ENCODE data around the gene RALGAPA2.

Gene RALGAPA2

GRCh38 chr20:20712474-20713243, at the start of gene RALGAPA2:
RALGAPA2 (minus strand) TSS chr20:20712644; CDS start chr20:20712480, 164 bp downstream.
- peak; percentile 97 for DNase-seq

GRCh38 chr20:20761301-20761700, 48.9 kb upstream of the RALGAPA2 start:
- DNase-seq: no peak

GRCh38 chr20:20759132-20759531, 46.7 kb upstream of the RALGAPA2 start:
- DNase-seq: no peak

GRCh38 chr20:20755674-20756319, 43.4 kb upstream of the RALGAPA2 start:
- DNase-seq: no peak

DNA sequence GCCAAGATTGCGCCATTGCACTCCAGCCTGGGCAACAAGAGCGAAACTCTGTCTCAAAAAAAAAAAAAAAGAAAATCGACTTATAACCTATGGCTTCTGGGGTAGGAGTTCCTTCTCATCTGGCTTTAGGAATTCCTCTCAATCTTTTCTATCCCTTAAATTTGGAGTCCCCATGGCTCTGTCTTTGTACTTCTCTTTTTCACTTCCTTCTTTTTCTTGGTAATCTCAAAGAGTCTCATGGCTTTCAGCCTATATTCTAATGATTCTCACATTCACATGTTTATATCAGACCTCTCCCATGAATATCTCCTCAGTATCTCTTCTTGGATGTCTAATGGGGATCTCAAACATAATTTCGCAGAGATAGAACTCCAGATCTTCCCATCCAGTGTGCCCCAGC, 42.8 kb upstream of the RALGAPA2 start:
- no peak for DNase-seq

GRCh38 chr20:20754714-20755113, 42.3 kb upstream of the RALGAPA2 start:
- DNase-seq: no peak

DNA sequence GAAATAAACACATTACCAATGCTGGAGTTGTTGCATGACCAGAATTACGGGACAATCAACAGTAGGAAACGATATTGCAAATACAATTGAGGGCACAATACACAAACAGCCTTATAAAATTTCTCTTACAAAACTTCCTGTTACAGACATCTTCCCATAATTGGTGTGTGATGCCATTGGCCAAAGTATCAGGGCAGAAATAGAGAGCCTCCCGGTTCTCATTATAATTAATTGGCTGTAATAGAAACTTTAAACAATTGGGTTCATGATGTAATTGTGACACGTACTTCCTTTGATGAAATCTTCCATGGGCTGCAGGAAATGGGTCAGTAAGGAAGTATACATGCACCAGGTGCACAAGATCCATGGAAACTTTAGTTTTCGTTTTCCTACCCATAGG, 40.3 kb upstream of the RALGAPA2 start:
- DNase-seq: no peak

GRCh38 chr20:20747298-20747697, 34.9 kb upstream of the RALGAPA2 start:
- no peak for DNase-seq

DNA sequence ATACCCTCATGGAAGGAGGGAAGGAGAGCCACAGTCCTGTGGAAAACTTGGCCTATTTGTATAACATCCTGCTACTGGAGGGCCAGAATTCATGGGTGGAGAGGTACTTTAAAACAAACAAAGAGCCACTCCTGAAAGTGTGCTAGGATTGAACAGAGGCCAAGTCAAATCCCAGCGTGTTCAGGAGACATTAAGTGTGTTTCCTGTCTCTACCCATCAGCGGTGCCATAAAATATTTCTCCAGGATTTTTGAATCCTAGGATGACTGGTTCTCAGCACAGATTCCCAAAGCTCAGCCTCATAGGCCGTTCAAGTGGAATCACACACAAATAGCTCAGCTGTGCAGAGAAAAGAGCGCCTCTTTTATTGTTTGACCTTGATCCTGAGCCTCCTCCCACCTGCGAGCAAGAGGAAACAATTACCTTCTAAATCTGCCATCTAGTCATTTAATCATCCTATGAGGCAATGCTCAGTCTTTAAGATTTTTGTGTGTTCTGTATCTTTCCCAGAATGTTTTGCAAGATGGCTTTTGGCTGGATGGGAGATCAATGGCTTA, 31.8 kb upstream of the RALGAPA2 start:
- DNase-seq: no peak

DNA sequence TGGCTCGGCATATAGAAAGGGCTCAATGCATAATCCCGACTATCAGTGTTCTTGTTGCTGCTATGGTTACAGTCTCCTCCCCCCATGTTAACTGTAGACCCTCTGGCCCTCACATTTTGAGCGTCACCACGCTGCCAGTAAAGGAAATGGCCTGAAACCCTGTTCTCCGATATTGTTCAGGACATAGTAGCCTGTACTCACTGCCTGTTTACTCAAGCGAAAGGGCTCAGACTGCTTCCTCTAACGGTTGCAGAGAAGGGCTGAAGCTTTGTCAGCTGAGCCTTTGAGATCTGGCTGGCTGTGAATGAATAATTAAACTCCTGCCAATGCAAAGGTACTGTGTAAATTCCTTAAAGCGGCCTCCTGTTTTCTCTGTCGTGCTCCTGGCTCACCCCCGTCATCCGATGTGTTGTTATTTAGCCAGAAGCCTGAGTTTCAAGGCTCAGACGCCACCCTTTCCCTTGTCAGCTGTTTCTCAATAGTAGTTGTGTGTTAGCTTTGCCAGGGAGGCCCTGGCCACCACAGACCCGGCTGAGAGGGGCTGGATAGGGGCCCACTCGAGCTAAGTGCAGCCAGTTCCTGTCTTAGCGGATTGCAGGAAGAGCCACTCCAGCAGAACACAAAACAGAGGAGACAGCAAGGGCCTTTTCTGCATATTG, 31.2 kb upstream of the RALGAPA2 start:
- no peak for DNase-seq

- DNase-seq: no peak
These were observed 28.9 kb upstream of the RALGAPA2 start for GRCh38 chr20:20741087-20742045.

- DNase-seq: no peak
These were observed 28.1 kb upstream of the RALGAPA2 start for GRCh38 chr20:20740541-20740940.

GRCh38 chr20:20737158-20737557, 24.7 kb upstream of the RALGAPA2 start:
- peak; percentile 29 for DNase-seq

DNA sequence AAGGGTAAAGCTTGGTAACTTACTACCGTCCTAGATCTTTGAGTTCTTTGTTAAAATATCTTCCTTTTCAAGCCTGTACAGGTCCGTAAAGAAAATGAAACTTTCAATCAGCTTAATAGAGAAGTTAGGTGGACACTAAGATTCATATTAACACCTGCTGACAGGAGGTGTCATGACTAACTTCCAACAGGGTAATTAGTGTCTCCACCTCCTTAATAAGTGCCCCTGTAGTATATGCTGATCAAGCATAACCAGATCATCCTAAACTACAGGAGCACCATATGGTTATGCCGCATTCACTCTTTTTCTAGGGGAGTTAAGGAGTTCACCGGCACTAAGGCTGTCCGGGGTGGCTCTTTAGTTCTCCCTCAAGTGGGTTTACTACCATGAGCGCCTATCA, 23.9 kb upstream of the RALGAPA2 start:
- peak; percentile 84 for DNase-seq

- DNase-seq: no peak
These were observed 22.1 kb upstream of the RALGAPA2 start for GRCh38 chr20:20734475-20734948.

DNA sequence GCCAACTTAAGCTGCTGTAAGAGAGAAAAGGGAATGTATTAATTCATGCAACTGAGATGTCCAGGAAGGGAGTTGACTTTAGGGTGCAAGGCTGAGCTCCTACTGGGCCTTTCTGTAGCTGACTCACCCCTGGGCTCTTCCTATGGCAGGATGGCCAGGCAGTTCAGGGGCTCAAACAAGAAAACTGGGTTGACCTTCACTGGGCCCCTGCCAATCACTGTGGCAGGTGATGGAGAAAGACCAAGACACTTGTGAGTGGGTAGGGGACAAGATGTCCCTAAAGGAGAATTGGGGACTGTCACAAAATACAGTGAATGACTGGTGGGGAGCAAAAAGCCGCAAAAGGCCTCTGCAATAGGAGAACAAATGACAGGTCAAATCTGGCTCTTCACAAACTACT, 21.5 kb upstream of the RALGAPA2 start:
- DNase-seq: no peak

DNA sequence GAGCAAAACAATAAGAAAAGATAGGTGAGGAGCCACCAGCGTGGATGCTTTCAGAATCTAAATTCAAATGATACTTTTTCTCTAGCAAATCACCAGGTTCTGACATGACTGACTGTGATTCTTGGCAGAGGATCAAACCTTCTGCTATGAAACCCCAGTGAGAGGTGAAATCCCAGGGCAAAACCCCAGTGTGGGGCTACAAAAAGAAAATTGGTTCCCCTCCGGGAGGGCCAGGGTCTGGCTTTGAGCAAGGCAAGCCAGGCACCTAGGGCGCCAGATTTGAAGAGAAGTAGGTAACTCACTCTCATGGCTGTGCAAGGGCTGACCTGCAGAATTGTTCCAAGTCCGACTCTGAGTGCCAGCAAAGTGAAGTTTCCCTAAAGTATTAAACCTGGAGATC, 20.2 kb upstream of the RALGAPA2 start:
- DNase-seq: no peak

DNA sequence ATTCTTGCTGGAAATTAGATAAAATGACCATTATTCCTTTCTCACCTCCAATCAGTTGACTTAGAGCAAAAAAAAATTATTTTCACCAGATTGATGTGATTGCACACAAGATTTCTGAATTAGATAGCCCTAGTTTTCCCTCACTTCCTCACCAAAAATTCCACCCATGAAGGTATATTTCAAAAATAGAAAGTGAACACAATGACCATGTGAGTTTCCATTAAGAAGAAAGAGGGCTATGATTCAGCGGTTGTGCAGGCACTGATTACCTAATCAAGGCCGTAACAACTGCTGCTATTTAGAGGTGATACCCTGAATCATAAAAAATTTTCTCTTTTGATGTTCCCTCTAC, 19.5 kb upstream of the RALGAPA2 start:
- no peak for DNase-seq

DNA sequence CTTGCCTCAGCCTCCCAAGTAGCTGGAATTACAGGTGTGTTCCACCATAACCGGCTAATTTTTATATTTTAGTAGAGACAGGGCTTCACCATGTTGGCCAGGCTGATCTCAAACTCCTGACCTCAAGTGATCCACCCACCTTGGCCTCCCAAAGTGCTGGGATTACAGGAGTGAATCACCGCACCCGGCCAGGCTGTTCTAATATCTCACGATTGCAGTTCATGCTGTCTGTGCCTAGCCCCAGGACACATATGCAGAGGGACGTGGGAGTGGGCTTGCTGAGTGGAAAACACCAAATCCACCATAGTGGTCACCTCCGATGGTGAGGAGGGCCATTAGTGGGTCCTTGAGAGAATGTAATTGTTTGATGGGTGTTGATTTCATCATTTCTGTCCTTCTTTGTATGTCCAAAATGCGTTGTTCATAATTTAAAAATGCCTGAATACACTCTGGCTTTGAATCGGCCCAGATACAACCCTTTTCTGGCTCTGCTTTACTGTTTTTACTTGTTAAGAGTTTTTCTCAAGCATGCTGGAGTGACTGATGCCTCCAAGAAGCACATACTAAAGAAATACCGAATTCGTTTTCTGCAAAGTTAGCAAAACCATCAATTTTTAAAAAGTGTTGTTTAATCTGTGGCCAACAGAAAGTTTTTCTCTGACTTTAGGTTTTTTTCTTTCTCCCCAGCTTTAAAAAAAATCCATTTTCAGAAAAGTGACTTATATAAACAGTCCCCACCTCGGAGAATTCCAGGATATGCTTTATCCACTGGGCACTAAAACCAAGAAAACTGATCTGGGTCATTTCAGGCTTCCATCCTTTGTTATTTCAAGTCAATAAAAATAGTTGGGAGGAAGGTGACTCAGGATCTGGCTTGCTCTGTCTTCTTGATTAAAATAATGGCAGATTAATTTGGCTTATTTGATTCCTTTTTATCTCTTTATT, 18.8 kb upstream of the RALGAPA2 start:
- no peak for DNase-seq

DNA sequence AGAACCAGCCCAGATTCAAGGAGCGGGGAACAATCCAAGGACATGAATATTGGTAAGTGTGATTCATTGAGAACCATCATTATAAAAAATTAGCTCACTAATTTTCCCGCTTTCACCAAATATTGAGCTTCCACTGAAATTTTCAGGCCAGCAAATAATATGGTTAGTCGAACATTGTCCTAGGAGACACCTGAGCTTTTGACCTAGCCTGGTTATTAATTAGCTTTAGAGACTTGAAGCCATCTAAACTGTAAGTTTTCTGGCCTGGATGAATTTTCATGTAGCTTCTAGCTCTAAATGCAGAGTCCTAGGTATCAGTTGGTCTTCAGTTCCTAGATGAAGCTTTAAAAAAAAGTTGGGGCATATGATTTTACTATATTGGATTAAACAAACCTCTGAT, 17.1 kb upstream of the RALGAPA2 start:
- no peak for DNase-seq

- DNase-seq: no peak
These were observed 9.0 kb upstream of the RALGAPA2 start for GRCh38 chr20:20721489-20721888.
